Type B pancreatic cell (in vitro differentiated cells): Measurements from ENCODE around the gene FURIN. TPM values are rescaled to one million over a fixed set of nuclear protein-coding genes. Genes with fewer than 3 reads are reported as not detected.
"Not testable (repeated sequence)": the region's sequence is repeated elsewhere in the genome, so short reads cannot be mapped to it uniquely, and the experiment has no call there.

Source experiments
- DNase-seq: peaks from one replicate; pipeline ENCODE4 v3.0.0; 2021; ENCODE audit warnings: mixed read lengths; ENCODE audit not compliant: unreplicated experiment; ENCODE audit errors: extremely low spot score
- H3K27ac Mint-ChIP-seq: 2 replicates; pipeline ENCODE4 v1.8.0; 2021; ENCODE audit warnings: mild to moderate bottlenecking, mixed read lengths
- H3K27me3 Mint-ChIP-seq: 2 replicates; pipeline ENCODE4 v1.8.0; 2021; ENCODE audit warnings: mixed read lengths
- H3K36me3 Mint-ChIP-seq: 2 replicates; pipeline ENCODE4 v1.8.0; 2021; ENCODE audit warnings: mixed read lengths
- H3K4me1 Mint-ChIP-seq: one replicate; pipeline ENCODE4 v1.8.0; 2021; ENCODE audit warnings: mixed read lengths; ENCODE audit not compliant: unreplicated experiment
- H3K4me3 Mint-ChIP-seq: 2 replicates; pipeline ENCODE4 v1.8.0; 2021; ENCODE audit warnings: mild to moderate bottlenecking, mixed read lengths
- H3K9me3 Mint-ChIP-seq: 2 replicates; pipeline ENCODE4 v1.8.0; 2021; ENCODE audit warnings: mixed read lengths
- total RNA-seq: library from RNA; stranded (reverse); gene quantifications from 2 replicates; pipeline ENCODE4 v1.2.1, GENCODE V29; 2021; ENCODE audit warnings: low replicate concordance
- TF ChIP-seq, protein P1 (sequence below): fragments of 200-600 bp; sonication (generic); conservative IDR thresholded peaks from 2 replicates; pipeline ENCODE4 v1.5.0; 2021; ENCODE audit warnings: antibody characterized with exemption, mild to moderate bottlenecking

The FURIN gene
- total RNA-seq, 1 donor from 2014 or later = 37.7 TPM

DNA sequence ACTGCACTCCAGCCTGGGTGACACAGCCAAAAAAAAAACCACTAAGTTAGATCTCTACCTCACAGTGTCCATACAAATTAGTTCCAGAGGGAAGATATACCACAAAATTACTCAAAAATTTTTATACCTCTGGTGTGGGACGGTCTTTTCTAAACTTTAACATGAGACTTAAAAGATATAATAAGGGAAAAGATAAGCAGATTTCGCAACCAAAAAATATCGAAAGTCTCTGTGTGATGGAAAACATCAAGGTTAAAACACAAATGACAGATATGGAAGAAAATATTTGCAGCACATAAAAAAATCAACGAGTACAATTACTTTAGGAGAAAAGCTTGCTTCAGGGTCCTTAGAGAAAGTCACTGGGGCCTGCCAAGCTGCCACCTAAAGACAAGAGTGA is 53.5 kb downstream of the FURIN start:
- H3K27me3 Mint-ChIP-seq = no peaks in the 10 kb centered on the region
- TF ChIP-seq, protein P1, sequence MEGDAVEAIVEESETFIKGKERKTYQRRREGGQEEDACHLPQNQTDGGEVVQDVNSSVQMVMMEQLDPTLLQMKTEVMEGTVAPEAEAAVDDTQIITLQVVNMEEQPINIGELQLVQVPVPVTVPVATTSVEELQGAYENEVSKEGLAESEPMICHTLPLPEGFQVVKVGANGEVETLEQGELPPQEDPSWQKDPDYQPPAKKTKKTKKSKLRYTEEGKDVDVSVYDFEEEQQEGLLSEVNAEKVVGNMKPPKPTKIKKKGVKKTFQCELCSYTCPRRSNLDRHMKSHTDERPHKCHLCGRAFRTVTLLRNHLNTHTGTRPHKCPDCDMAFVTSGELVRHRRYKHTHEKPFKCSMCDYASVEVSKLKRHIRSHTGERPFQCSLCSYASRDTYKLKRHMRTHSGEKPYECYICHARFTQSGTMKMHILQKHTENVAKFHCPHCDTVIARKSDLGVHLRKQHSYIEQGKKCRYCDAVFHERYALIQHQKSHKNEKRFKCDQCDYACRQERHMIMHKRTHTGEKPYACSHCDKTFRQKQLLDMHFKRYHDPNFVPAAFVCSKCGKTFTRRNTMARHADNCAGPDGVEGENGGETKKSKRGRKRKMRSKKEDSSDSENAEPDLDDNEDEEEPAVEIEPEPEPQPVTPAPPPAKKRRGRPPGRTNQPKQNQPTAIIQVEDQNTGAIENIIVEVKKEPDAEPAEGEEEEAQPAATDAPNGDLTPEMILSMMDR = no peak
- no peaks in the 10 kb centered on the region for H3K9me3 Mint-ChIP-seq
- H3K4me3 Mint-ChIP-seq = no peak overlapping the region
- no peaks in the 10 kb centered on the region for H3K4me1 Mint-ChIP-seq
- H3K27ac Mint-ChIP-seq = no peak overlapping the region
- no peak for DNase-seq
- peaks cover 8% of the 10 kb centered on the region for H3K36me3 Mint-ChIP-seq

DNA sequence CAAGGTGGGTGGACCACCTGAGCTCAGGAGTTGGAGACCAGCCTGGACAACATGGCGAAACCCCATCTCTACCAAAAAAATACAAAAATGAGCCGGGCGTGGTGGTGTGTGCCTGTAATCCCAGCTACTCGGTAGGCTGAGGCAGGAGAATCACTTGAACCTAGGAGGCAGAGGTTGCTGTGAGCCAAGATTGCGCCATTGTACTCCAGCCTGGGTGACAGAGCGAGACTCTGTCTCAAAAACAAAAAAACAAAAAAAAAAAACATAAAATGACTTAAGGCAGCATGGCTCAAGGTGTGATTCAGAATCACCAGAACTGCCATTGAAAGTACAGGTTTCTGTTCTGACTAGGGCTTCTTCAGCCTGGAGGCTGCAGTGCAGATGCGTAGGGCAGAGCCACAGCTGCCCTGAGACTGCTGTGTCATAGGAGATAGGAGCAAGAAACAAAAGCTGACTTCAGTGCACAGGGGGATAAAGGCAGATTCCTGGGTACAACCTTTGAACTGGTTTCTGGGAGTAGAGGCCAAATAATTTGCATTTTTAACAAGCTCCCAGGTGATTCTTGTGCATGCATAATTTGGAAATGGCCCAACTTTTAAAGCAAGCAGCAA is 54.4 kb downstream of the FURIN start:
- not testable (repeated sequence) for DNase-seq, H3K4me1 Mint-ChIP-seq, H3K27ac Mint-ChIP-seq, H3K9me3 Mint-ChIP-seq, H3K4me3 Mint-ChIP-seq, H3K36me3 Mint-ChIP-seq, H3K27me3 Mint-ChIP-seq

DNA sequence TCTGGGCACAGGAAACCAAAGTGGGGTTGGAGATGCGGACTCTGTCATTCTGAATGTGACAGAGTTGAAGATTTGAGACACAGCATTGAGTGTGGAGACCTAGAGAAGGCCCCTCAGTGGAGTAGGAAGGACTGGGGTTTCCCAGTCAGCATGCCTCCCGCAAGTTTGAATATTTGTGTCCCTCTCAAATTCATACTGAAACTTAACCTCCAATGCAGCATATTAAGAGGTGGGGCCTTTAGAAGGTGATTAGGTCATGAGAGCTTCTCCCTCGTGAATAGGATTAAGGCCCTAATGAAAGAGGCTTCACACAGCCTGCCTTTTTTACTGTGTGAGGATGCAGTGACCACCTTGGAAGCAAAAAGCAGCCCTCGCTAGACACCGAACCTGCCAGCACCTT is 56.0 kb downstream of the FURIN start:
- Mint-ChIP-seq H3K9me3 (no peaks in the 10 kb centered on the region), H3K36me3 (peaks cover 5% of the 10 kb centered on the region), H3K4me1 (no peaks in the 10 kb centered on the region), H3K4me3 (no peak overlapping the region), H3K27me3 (no peaks in the 10 kb centered on the region), H3K27ac (no peak overlapping the region)
- TF ChIP-seq, protein P1 = no peak
- DNase-seq = no peak

DNA sequence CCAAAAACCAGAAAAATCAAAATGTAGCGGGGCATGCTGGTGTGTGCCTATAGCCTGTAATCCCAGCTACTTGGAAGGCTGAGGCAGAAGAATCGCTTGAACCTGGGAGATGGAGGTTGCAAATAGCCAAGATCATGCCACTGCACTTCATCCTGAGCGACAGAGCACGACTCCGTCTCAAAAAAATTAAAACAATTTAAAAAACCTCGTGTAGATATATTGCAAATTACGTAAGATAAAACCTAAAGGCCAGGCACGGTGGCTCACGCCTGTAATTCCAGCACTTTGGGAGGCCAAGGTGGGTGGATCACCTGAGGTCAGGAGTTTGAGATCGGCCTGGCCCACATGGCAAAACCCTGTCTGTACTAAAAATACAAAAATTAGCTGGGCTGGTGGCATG is 58.4 kb downstream of the FURIN start:
- H3K4me3 Mint-ChIP-seq, DNase-seq, H3K4me1 Mint-ChIP-seq: not testable (repeated sequence)

DNA sequence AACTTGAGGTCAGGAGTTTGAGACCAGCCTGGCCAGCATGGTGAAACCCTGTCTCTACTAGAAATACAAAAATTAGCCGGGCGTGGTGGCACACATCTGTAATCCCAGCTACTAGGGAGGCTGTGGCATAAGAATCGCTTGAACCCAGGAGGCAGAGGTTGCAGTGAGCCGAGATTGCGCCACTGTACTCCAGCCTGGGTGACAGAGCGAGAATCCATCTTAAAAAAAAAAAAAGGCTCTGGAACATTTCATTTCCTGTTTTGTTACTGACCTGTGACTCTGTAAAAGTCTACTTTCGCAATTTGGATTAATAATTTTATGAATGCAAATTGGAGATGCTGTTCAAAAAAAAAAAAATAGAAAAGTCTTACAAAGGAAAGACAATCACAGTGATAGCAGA is 59.7 kb downstream of the FURIN start:
- not testable (repeated sequence) for DNase-seq, H3K9me3 Mint-ChIP-seq, H3K27me3 Mint-ChIP-seq, H3K4me3 Mint-ChIP-seq, H3K27ac Mint-ChIP-seq, H3K36me3 Mint-ChIP-seq
- H3K4me1 Mint-ChIP-seq = peaks cover 12% of the 10 kb centered on the region

More for the DNA sequence above, 58.4 kb downstream of the FURIN start:
- H3K27ac Mint-ChIP-seq, H3K9me3 Mint-ChIP-seq, H3K27me3 Mint-ChIP-seq, H3K36me3 Mint-ChIP-seq: not testable (repeated sequence)

DNA sequence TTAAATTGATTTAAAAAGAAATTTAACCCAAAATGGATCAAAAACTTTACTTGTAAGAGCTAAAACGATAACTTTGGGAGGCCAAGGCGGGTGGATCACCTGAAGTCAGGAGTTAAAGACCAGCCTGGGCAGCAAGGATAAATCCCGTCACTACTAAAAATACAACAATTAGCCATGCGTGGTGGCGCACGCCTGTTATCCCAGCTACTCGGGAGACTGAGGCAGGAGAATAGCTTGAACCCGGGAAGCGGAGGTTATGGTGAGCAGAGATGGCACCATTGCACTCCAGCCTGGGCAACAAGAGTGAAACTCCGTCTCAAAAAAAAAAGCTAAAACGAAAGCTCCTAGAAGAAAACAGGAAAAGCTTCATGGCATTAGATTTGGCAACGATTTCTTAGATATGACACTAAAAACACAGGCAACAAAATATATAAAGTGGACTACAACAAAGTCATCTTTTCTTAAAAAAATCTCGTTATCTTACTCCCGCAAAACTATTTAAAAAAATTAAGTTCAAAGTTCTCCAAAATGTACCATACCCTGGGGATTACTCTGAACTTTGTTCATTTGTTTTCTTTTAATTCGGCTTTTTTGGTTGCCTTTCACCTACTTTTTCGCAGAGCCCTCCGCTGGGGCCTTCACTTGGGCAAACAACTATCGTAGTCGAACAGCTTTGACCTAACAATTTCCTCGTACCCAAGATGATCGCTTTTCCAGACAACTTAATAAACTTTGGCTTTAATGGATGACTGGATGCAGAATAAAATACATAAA is 61.0 kb downstream of the FURIN start:
- Mint-ChIP-seq H3K9me3 (no peaks in the 10 kb centered on the region), H3K4me3 (peak overlapping the region; percentile 51), H3K4me1 (peaks cover 17% of the 10 kb centered on the region), H3K36me3 (no peaks in the 10 kb centered on the region), H3K27me3 (no peaks in the 10 kb centered on the region), H3K27ac (no peak overlapping the region)
- DNase-seq = no peak
- TF ChIP-seq, protein P1 = no peak

DNA sequence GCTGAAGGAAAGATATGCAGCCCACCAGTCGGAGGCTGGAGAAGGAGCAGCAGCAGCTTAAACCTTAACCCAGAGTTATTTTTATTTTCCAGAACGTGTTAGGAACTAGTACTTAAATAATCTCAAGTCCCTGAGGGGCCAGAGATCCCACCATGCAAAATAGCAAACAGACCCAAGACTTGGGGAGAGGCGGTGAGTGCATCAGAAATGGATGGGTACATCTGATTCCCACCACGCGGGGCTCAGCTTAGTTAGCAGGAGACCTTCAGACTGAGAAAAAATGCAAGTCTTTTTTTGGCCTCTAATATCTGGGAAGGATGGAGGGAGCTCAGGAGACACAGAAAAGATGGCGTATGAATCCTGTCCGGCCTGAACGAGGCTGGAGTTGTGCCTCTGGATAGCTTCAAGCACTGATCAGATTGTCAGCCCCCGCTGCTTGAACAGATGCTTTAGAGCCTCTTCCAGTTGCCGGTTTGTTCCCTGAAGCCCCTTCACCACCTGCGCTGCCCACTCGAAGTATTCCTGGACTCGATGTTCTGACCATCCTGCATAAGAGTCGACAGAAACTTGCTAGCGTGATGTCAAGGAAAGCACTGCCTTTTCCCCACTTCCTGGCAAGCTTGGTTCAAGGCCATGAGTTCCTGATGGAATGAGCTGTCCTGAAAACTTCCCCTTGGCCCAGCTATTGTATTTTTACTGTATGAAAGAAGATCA is 62.6 kb downstream of the FURIN start:
- TF ChIP-seq, protein P1 = no peak
- peaks cover 21% of the 10 kb centered on the region for H3K4me1 Mint-ChIP-seq
- peak overlapping the region; percentile 97 for H3K4me3 Mint-ChIP-seq
- no peaks in the 10 kb centered on the region for H3K27me3 Mint-ChIP-seq
- no peaks in the 10 kb centered on the region for H3K9me3 Mint-ChIP-seq
- H3K27ac Mint-ChIP-seq = peak overlapping the region; percentile 97
- H3K36me3 Mint-ChIP-seq = peaks cover under 1% of the 10 kb centered on the region
- DNase-seq = no peak
